Endothelial cell of umbilical vein (primary cell): ENCODE results near the gene NFKB2. TPM values are rescaled to one million over a fixed set of nuclear protein-coding genes. Genes with fewer than 3 reads are reported as not detected.

Experiments used
- BruUV-seq: library from RNA; stranded (reverse); fragments of 400-500 nt; replicated peaks from 2 replicates; lab custom pipeline; 2021; lab: Mats Ljungman, UMichigan
- CTCF ChIA-PET: fragments of 300-600, 350-600 bp; sonication (Branson Sonifier 250); formaldehyde crosslinking; loops from one replicate; lab custom pipeline; 2021; ENCODE audit warnings: antibody characterized with exemption, inconsistent platforms; lab: Charles Lee
- POLR2A ChIA-PET: fragments of 300-600, 350-600 bp; sonication (Branson Sonifier 250); formaldehyde crosslinking; loops from one replicate; lab custom pipeline; 2021; ENCODE audit warnings: antibody characterized with exemption, inconsistent platforms; lab: Charles Lee
- DNase-seq: peaks from one replicate; pipeline ENCODE4 v3.0.0-alpha.2; 2011; ENCODE audit warnings: low read depth, low spot score
- FAIRE-seq: peaks from 2 replicates; lab custom pipeline; 2011; peaks lifted over from hg19 to GRCh38; lab: Jason Lieb, UNC
- H2AFZ ChIP-seq: 2 replicates; pipeline ENCODE4 v1.6.0; 2012; ENCODE audit warnings: low read depth, low read length, control low read depth, inconsistent platforms
- H3K27ac ChIP-seq: 2 replicates; pipeline ENCODE4 v1.5.1; 2011; ENCODE audit warnings: low read depth, mild to moderate bottlenecking, control low read depth, low read length, moderate library complexity; ENCODE audit not compliant: insufficient read depth
- H3K27me3 ChIP-seq, 2 experiments: 2 replicates each; pipeline versions ENCODE4 v1.6.0 to v1.6.1; 2011; ENCODE audit warnings: low read length in 2 of 2, mixed read lengths in 1 of 2; ENCODE audit not compliant: control insufficient read depth in 2 of 2, insufficient read depth in 2 of 2
- H3K36me3 ChIP-seq, 2 experiments: 2 replicates in 1 of 2; 3 replicates in 1 of 2; pipeline ENCODE4 v1.5.1; 2011; ENCODE audit warnings: low read length in 2 of 2, mild to moderate bottlenecking in 1 of 2, moderate library complexity in 1 of 2; ENCODE audit not compliant: control insufficient read depth in 2 of 2, insufficient read depth in 2 of 2; ENCODE audit errors: extremely low read depth in 1 of 2
- H3K4me1 ChIP-seq: 3 replicates; pipeline ENCODE4 v1.5.1; 2011; ENCODE audit warnings: mild to moderate bottlenecking, low read length; ENCODE audit not compliant: control insufficient read depth, insufficient read depth; ENCODE audit errors: extremely low read depth
- H3K4me2 ChIP-seq: 2 replicates; pipeline ENCODE4 v1.6.1; 2011; ENCODE audit warnings: low read length, control low read depth, mixed read lengths; ENCODE audit not compliant: insufficient read depth
- H3K4me3 ChIP-seq, 3 experiments: fragments of 200-600 bp in 1 of 3; sonication (generic), shearing (Covaris generic) in 1 of 3; replicated peaks in 1 of 3; 2 replicates each; pipeline ENCODE4 v1.5.1; 2011 to 2016; ENCODE audit warnings: control low read depth in 3 of 3, low read length in 3 of 3, mild to moderate bottlenecking in 2 of 3, inconsistent platforms in 1 of 3, low read depth in 1 of 3, moderate library complexity in 1 of 3; ENCODE audit not compliant: insufficient read depth in 1 of 3
- H3K79me2 ChIP-seq: 2 replicates; pipeline ENCODE4 v1.6.0; 2012; ENCODE audit warnings: low read length, inconsistent platforms; ENCODE audit not compliant: control insufficient read depth, insufficient read depth
- H3K9ac ChIP-seq: replicated peaks from 2 replicates; pipeline ENCODE3; 2011; ENCODE audit warnings: low read length, control low read depth; ENCODE audit not compliant: insufficient read depth; ENCODE audit errors: extremely low read depth
- H3K9me1 ChIP-seq: replicated peaks from 3 replicates; pipeline ENCODE4 v1.6.0; 2011; ENCODE audit warnings: mild to moderate bottlenecking, low read length; ENCODE audit not compliant: control insufficient read depth, insufficient read depth; ENCODE audit errors: extremely low read depth
- H3K9me3 ChIP-seq: replicated peaks from 2 replicates; pipeline ENCODE4 v1.5.1; 2012; ENCODE audit warnings: low read length, inconsistent platforms; ENCODE audit not compliant: control insufficient read depth, insufficient read depth
- H4K20me1 ChIP-seq: replicated peaks from 2 replicates; pipeline ENCODE3; 2011; ENCODE audit warnings: mild to moderate bottlenecking, low read length; ENCODE audit not compliant: control insufficient read depth, insufficient read depth; ENCODE audit errors: extremely low read depth
- EZH2 ChIP-seq: IDR thresholded peaks from 2 replicates; pipeline ENCODE4 v1.6.1; 2012; ENCODE audit warnings: borderline replicate concordance, low read depth, mild to moderate bottlenecking, moderate library complexity, low read length, inconsistent platforms; ENCODE audit not compliant: severe bottlenecking
- FOS ChIP-seq: IDR thresholded peaks from 2 replicates; pipeline ENCODE4 v1.6.1; 2011; ENCODE audit warnings: mild to moderate bottlenecking, low read length, moderate library complexity, borderline replicate concordance; ENCODE audit not compliant: insufficient read depth
- POLR2AphosphoS5 ChIP-seq: IDR thresholded peaks from 2 replicates; pipeline ENCODE4 v1.6.1; 2012; ENCODE audit warnings: low read depth, mild to moderate bottlenecking, control low read depth, low read length, moderate library complexity; ENCODE audit not compliant: insufficient read depth
- dilution Hi-C: fragments of 300-500 bp; cut with MboI; formaldehyde crosslinking; loops from one replicate; pipeline ENCODE4 v1.15.0; 2019; ENCODE audit warnings: low sequenced_read_pairs; ENCODE audit not compliant: extremely low pct_ligation_motif_present
- intact Hi-C: fragments of 100-400 bp; cut with micrococcal nuclease; formaldehyde crosslinking; loops from one replicate; pipeline ENCODE4 v1.10.0; 2022
- polyA plus RNA-seq, 4 experiments: library from polyadenylated mRNA; depleted of rRNA in 3 of 4; stranded (reverse) in 3 of 4; unstranded in 1 of 4; fragments of >200 nt; gene quantifications; 2 replicates each; pipeline versions ENCODE4 v1.2.1 to v1.2.3, GENCODE V29; 2011 to 2012; ENCODE audit warnings: missing spikeins in 1 of 4
- total RNA-seq: library from RNA; stranded (reverse); gene quantifications from 2 replicates; pipeline ENCODE4 v1.2.3, GENCODE V29; 2021

The NFKB2 gene
- total and polyA plus RNA-seq, 2 donors (not counting 3 experiments of a cell fraction or from before 2014, with no cell fraction given), result 21.0 to 25.6 TPM

DNA sequence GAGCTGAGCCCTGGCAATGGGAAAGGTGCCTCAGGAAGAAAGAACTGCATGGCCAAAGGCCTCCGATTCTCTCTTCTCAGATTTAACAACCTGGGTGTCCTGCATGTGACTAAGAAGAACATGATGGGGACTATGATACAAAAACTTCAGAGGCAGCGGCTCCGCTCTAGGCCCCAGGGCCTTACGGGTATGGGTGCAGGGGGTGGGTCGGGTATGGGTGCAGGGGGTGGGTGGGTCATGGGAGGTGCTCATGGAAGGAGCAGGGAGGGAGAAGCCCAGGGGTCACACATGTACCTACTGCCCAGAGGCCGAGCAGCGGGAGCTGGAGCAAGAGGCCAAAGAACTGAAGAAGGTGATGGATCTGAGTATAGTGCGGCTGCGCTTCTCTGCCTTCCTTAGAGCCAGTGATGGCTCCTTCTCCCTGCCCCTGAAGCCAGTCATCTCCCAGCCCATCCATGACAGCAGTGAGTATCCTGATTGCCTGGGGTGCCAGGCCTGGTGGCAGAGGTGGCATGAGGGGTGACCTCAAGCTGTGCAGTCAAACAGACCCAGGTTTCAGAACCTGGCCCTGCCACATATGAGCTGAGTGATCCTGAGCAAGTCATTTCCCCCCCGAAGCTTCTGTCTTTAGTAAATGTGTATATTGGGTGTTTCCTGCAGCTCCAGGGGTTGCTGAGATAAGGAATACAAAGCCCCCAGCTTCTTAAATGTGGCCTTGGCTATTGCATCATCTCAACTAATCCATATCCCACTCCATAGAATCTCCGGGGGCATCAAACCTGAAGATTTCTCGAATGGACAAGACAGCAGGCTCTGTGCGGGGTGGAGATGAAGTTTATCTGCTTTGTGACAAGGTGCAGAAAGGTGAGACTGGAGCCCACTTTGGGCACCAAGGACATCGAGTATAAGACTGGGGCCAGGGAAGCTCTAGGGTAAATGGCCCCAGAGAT lies 2.0 kb downstream of the NFKB2 start:
- Histone ChIP-seq H4K20me1 (no peaks in the 10 kb centered on the region), H2AFZ (no peak overlapping the region), H3K79me2 (no peaks in the 10 kb centered on the region), H3K9ac (no peak overlapping the region), H3K9me1 (no peaks in the 10 kb centered on the region), H3K27me3 (peaks cover under 1 to 3% of the 10 kb centered on the region in 2 experiments), H3K4me3 (no peak overlapping the region), H3K36me3 (peaks cover 0 to 30% of the 10 kb centered on the region in 2 experiments), H3K9me3 (no peaks in the 10 kb centered on the region), H3K27ac (no peak overlapping the region), H3K4me1 (peaks cover 17% of the 10 kb centered on the region), H3K4me2 (no peak overlapping the region)
- no peak for TF ChIP-seq EZH2
- TF ChIP-seq POLR2AphosphoS5, result no peak
- BruUV-seq, result no TSS peak
- FAIRE-seq, result no peak
- CTCF ChIA-PET, result interaction anchor here (0.9 to 9.2 kb wide), 8 partner anchors 13 to 228 kb away, joined by 3 to 168 read pairs (median 18); partner anchors contain the start of genes CUEDC2, FBXL15 and PITX3
- dilution Hi-C loops, result no loop called here
- POLR2A ChIA-PET, result no interaction called here
- no peak for DNase-seq
- intact Hi-C loops, result no loop called here

- no peak for TF ChIP-seq FOS
- no peak for TF ChIP-seq POLR2AphosphoS5
- ChIA-PET CTCF (interaction anchor here (0.9 to 9.2 kb wide), 17 partner anchors 8 to 246 kb away, joined by 3 to 168 read pairs (median 6); partner anchors contain the start of genes CUEDC2, FBXL15, NOLC1 and PITX3), POLR2A (no interaction called here)
- no peak for DNase-seq
- no peaks in the 10 kb centered on the region for H3K9me3 ChIP-seq
- H4K20me1 ChIP-seq, result no peaks in the 10 kb centered on the region
- H3K4me2 ChIP-seq, result no peak overlapping the region
- no peak overlapping the region for H3K4me3 ChIP-seq
- no peaks in the 10 kb centered on the region for H3K9me1 ChIP-seq
- H3K9ac ChIP-seq, result no peak overlapping the region
- no peak for FAIRE-seq
- H3K27me3 ChIP-seq, result no peaks in the 10 kb centered on the region
- H3K4me1 ChIP-seq, result peaks cover 17% of the 10 kb centered on the region
- no peaks in the 10 kb centered on the region for H3K79me2 ChIP-seq
- BruUV-seq, result no TSS peak
- intact Hi-C loops (loop anchor here (1.0 kb wide), 3 partner anchors 24 to 229 kb away; no protein-coding TSS in a partner anchor), dilution Hi-C loops (no loop called here)
- no peak overlapping the region for H3K27ac ChIP-seq
- H2AFZ ChIP-seq, result no peak overlapping the region
- peaks cover 0 to 32% of the 10 kb centered on the region in 2 experiments for H3K36me3 ChIP-seq
Observed at GRCh38 chr10:102398172-102399020, 2.9 kb downstream of the NFKB2 start.
